Dermis blood vessel endothelial cell (primary cell): ENCODE results near the gene COL11A1. TPM values are rescaled to one million over a fixed set of nuclear protein-coding genes. Genes with fewer than 3 reads are reported as not detected.
"Not testable (repeated sequence)": the region's sequence is repeated elsewhere in the genome, so short reads cannot be mapped to it uniquely, and the experiment has no call there.

Source experiments
- DNase-seq: peaks from one replicate; pipeline ENCODE4 v3.0.0; 2010
- total RNA-seq: library from RNA; depleted of rRNA; stranded (reverse); fragments of >200 nt; gene quantifications from 2 replicates; pipeline ENCODE4 v1.2.3, GENCODE V29; 2014

COL11A1 gene
- total RNA-seq, 1 donor from 2014 or later: under 0.01 TPM

DNA sequence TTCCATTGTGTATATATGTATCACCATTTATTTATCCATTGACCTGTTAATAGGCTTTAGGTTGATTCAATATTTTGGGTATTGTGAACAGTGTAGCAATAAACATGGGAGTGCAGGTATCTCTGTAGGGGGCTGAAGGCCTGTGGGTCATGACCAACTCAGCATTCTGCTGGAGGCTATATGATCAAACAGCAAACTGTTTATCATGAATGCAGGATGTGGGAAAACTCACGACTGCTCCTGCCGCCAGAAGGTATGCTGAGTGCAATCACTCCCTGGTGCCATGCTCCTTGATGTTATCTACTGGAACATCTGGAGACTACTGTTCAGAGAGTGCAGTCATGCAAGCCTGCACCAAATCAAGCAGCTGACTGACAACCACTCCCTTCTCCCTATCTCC is 275.2 kb downstream of the COL11A1 start:
- no peak for DNase-seq

DNA sequence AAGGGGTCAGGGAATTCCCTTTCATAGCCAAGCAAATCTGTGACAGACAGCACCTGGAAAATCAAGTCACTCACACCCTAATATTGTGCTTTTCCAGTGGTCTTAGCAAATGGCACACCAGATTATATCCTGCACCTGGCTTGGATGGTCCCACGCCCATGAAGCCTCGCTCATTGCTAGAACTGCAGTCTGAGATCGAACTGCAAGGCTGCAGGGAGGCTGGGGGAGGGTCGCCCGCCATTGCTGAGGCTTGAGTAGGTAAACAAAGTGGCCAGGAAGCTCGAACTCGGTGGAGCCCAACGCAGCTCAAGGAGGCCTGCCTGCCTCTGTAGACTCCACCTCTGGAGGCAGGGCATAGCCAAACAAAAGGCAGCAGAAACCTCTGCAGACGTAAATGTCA is 281.6 kb downstream of the COL11A1 start:
- DNase-seq: not testable (repeated sequence)
